KOPT-K1 (cell line): ENCODE measurements around the gene RGP1.

Experiments
- H3K27ac ChIP-seq: fragments of 200-600 bp; sonication (generic); 2 replicates; pipeline ENCODE4 v1.5.1; 2016; ENCODE audit warnings: antibody characterized with exemption, mild to moderate bottlenecking, low read depth, low read length; ENCODE audit not compliant: poor library complexity, severe bottlenecking
- H3K36me3 ChIP-seq: fragments of 200-600 bp; sonication (generic); 2 replicates; pipeline ENCODE4 v1.5.1; 2017; ENCODE audit warnings: antibody characterized with exemption, mild to moderate bottlenecking, low read length, moderate library complexity; ENCODE audit not compliant: insufficient read depth
- H3K9me3 ChIP-seq: fragments of 200-600 bp; sonication (generic); 2 replicates; pipeline ENCODE4 v1.5.1; 2017; ENCODE audit warnings: antibody characterized with exemption, low read length, mild to moderate bottlenecking; ENCODE audit not compliant: insufficient read depth, poor library complexity, severe bottlenecking

RGP1 gene

DNA sequence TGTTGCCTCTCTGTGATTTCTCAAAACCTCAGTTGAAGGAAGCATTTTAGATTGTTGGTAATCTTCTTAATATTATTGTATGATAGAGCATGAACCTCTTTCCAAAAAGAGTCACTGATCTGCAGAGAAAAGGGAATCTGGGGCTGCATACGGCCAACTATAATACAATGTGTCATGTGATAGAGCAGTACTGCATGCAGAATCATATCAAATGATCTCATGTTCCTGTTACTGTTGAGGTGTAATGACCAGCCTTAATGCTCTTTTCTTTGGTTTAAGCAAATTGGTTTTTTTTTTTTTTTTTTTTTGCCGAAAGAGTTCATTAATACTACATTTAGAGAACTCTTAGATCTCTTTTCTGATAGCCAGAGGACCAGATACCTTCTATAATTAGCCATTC lies 17.9 kb downstream of the RGP1 start:
- H3K36me3 ChIP-seq, result no peaks in the 10 kb centered on the region
- no peak overlapping the region for H3K27ac ChIP-seq
- H3K9me3 ChIP-seq, result no peaks in the 10 kb centered on the region

DNA sequence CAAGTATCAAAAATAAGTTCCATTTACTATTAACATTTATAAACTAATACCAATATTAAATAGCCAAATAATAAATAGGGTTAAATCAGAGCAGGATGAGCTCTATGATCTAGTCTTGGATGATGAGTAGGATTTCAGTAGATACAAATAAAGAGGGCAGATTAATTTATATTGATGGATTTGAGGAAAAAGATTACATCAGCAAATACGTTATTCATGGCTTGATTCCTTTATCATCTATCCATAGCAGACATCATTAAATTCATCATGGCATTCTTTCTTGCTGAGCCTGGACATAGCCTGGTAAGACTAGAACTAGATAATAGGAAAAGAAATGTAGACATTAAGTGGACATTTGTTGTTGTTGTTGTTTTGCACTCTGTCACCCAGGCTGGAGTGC lies 18.4 kb downstream of the RGP1 start:
- Histone ChIP-seq H3K9me3 (no peaks in the 10 kb centered on the region), H3K36me3 (no peaks in the 10 kb centered on the region), H3K27ac (no peak overlapping the region)

DNA sequence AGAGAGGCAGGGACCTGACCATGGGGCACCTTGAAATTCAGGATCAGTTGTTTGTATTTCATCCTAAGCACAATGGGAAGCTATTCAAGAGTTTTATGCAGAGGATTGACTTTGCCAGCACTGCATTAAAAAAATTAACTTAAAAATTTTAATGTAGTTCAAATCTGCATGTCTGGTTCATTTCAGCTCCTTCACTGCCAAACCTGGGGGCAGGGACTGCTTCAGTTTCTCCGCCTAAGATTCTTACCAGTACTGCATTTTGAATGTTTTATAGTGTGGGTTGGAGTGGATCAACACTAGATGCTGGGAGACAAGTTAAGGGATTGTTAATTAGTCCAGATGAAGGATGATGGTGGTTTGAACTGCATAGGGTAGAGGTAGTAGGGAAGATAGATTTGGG lies 20.7 kb downstream of the RGP1 start:
- no peak overlapping the region for H3K27ac ChIP-seq
- H3K36me3 ChIP-seq, result no peaks in the 10 kb centered on the region
- no peaks in the 10 kb centered on the region for H3K9me3 ChIP-seq

DNA sequence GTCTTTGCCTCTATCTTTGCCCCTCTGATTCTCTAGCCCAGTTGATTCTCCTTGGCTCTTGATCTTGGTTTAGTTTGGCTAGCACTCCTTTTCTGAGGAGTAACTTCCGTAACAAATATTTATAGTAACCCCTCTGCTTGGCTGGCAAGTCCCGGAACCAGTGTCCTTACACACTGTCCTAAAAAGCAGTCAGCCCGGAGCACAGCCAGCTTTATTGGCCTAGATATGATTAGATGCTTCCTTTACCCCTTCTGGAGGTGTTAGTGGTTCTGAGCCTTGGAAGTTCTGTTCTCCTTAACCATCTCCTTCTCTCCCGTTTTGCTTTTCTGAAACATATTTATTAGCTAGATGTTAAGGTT lies 22.0 kb downstream of the RGP1 start:
- Histone ChIP-seq H3K9me3 (no peaks in the 10 kb centered on the region), H3K27ac (no peak overlapping the region), H3K36me3 (no peaks in the 10 kb centered on the region)

DNA sequence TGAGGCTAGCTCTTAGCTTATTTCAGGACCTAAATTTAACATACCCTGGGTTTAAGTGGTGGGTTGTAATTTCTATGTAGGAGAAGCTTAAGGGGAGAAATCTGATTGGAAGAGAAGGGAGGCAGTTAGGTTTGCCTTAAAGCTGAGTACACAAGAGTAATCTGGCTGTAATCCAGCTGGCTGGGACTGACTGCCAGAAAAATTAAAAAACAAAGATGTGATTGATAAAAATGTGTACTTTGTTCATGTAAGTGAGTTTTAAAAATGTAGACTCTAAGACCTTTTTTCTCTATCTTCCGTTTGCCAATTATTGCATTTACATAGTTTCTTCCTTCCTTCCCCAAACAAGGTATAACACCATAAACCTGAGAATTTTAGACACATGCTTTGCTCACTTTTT lies 22.4 kb downstream of the RGP1 start:
- no peaks in the 10 kb centered on the region for H3K9me3 ChIP-seq
- no peaks in the 10 kb centered on the region for H3K36me3 ChIP-seq
- H3K27ac ChIP-seq, result no peak overlapping the region

DNA sequence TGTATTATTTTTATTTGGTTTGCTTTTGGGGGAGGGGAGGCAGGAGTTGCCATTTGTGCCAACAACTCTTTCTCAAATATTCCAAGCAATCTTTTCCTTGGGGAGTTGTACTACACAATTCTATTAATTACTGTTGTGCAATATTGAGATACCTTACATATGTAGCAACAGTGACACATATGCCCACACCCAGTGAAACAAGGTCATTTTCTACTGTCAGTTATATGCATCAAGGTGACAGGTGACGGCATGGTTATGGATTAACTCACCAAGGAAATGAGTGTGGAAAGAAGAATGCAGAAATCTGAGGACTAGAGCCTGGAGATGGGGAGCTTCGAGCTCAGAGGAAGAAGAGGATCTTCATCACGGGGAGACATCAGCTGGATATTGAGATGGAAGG lies 22.9 kb downstream of the RGP1 start:
- no peak overlapping the region for H3K27ac ChIP-seq
- no peaks in the 10 kb centered on the region for H3K36me3 ChIP-seq
- H3K9me3 ChIP-seq, result no peaks in the 10 kb centered on the region

DNA sequence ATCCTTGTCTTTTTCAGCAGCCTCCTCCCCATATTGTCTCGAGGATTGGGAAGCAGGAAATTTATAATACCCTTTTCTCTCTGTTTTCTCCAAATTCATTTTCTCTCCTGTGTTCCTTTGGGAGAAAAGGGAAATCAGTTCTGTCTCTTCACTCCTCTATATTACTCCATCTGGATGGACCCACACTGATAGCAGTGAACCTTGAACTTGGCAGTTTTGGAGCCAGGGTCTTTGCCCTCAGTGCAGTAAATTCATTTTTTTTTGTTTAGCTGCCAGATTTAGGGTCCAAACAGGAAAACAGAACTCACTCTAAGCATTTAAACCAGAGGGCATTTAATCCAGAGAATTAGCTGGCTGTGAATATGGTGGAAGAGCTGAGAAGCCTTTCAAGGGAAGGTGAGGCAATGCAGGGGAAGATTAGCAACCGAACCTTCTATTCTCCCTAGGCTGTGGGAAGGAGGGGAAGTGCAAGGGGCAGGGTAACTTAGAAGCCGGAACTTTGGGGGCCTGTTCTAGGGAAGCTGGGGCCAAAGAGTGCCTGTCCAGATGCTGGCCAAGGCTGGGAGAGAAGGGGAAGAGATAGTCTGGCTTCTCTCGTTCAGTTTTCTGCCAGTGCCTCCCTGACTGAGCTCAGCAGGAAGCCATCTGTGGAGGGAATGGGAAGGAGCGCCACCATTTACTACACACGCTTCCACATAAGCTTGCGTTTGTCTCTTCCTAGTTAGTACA lies 26.0 kb downstream of the RGP1 start:
- no peak overlapping the region for H3K27ac ChIP-seq
- no peaks in the 10 kb centered on the region for H3K36me3 ChIP-seq
- no peaks in the 10 kb centered on the region for H3K9me3 ChIP-seq

DNA sequence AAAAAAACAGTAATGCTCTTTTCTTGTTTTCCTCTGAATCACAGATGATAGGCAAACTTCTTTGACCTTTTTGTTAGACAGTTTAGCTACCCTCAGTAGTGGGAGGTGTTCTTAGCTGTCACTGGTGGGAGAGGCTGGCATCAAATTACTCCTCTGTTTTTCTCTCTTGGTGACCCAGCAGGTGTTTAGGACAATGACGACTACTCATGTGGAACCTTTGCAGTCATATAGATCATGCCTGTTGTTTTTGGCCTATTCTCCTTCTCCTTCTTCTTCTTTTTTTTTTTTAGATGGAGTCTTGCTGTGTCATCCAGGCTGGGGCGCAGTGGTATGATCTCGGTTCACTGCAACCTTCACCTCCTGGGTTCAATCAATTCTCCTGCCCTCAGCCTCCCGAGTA lies 26.9 kb downstream of the RGP1 start:
- H3K36me3 ChIP-seq, result no peaks in the 10 kb centered on the region
- no peaks in the 10 kb centered on the region for H3K9me3 ChIP-seq
- no peak overlapping the region for H3K27ac ChIP-seq

DNA sequence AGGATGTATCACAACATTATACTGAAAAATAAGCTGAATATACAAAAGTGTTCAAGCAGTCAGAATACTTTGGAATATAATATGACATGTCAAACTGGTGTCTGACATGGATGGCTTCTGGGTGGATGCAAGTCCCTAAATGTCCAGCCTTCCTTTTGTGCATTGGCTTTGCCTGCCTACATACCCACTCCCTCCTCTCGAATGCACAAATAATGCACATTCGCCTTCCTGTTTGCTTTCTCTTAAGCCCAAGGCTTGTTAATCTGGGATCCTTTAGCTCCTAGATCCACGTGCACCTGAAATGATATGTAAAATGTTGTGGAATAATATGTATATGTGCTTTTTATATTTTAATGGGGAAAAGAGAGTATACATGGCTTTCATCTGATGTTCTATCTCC lies 29.4 kb downstream of the RGP1 start:
- Histone ChIP-seq H3K36me3 (no peaks in the 10 kb centered on the region; the same call in 1 of the 2 replicates), H3K27ac (no peak overlapping the region), H3K9me3 (no peaks in the 10 kb centered on the region)

DNA sequence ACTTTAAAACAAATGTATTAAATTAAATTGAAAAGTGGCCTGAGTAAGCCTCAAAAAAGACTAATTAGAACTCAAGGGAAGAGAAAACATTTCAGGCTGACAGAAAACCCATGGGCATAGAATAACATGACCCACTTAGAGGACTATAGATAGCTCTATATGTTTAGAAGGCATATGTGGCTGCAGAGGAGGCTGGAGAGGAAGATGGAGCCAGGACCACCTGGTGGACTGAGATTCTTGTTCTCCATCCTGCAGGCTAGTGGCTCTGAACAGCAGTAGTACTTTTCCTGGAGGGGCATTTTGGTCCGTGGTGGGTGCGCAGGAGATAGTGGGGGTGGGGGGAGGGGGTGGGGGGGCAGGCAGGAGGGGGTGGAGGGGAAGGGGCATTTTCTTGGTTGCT lies 32.0 kb downstream of the RGP1 start:
- H3K36me3 ChIP-seq, result no peaks in the 10 kb centered on the region; the same call in 1 of the 2 replicates
- H3K27ac ChIP-seq, result no peak overlapping the region
- H3K9me3 ChIP-seq, result no peaks in the 10 kb centered on the region

DNA sequence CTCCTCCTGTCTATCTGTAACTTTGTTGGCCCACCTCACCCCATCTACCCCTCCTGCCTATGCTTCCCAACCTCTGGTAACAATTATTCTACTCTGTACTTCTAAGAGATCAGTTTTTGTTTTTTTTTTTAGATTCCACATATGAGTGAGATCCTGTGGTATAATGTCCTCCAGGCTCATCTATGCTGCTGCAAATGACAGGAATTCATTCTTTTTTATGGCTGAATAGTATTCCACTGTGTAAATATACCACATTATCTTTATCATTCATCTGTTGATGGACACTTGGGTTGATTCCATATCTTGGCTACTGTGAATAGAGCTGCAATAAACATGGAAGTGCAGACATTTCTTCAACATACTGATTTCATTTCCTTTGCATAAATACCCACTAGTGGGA lies 34.3 kb downstream of the RGP1 start:
- no peaks in the 10 kb centered on the region; the same call in 1 of the 2 replicates for H3K36me3 ChIP-seq
- H3K9me3 ChIP-seq, result no peaks in the 10 kb centered on the region
- H3K27ac ChIP-seq, result no peak overlapping the region

DNA sequence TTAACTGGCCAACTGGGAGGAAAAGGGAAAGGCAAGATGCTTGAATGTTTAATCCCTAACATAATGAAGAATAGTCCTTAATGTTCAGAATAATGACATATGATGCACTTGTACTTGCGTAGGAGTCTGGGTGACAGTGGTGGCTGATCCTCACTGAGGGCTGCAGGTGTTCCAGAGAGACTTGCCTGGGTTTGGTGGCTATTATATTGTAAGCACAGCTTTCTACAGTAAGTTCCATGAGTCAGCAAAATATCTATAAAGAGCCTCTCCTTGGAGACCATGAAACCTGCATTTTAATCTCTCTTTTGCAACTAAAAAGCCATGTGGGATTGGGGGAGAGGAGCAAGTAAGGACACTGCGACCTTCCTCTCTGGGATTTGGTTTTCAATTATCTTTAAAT lies 40.5 kb downstream of the RGP1 start:
- Histone ChIP-seq H3K9me3 (no peaks in the 10 kb centered on the region), H3K27ac (no peak overlapping the region), H3K36me3 (no peaks in the 10 kb centered on the region; the same call in 1 of the 2 replicates)

DNA sequence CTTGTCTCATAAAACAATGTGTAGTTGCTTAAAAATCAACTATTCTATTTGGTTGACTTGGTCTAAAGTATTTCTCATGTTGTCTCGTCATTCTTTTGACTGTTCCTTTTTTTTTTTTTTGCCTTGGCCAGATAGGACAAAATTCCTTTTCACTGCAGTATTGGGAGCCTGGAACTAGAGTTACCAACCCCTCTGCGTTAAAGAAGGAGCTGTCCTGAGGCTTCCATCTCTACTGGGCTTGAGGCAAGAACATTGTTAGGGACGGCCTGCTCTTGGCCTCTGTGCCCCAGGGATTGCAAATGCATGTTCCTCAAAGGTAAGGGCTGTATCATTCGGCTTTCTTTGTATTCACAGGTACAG lies 40.9 kb downstream of the RGP1 start:
- no peak overlapping the region for H3K27ac ChIP-seq
- no peaks in the 10 kb centered on the region; the same call in 1 of the 2 replicates for H3K36me3 ChIP-seq
- no peaks in the 10 kb centered on the region for H3K9me3 ChIP-seq

DNA sequence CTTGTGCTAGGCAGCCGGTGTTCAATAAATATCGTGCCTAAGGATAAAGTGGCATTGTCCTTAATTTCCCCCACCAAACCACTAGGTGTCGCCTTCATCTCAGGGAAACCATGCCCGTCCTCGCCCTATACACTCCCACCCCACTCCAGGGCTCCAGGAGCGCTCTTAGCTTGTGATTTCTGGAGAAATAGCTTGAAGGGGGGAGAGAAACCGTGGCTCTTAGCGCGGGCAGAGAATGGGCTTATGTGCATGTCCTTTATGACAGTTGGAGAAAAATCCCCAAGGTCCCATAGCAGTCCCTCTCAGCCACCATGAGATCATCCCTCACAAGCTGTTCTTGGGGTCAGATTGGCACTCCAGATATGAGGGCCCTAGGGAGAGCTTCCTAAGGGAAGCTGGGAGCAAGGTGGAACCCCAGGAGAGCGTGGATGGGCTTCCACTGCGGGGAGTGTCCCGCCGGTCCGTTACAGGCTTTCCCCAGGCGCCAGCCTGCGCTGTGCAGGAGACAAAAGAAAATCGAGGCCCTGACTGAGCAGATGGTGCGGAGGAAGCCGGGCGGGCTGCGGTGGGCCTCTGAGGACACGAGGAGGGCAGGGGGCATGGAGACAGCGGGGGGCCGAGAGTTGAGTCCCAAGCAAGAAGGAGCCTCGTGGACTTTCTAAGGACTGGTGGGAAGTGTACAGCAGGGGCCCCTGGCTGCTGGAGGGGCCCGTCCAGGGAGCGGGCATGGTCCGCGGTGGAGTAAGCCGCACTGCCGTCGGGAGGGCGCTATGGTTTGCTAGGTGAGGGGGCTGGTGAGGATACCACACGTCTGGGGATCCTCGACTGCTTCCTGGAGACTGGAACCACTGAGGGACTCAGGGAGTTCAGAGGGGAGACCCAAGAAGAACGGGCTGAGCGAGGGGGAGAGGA lies 41.6 kb downstream of the RGP1 start:
- Histone ChIP-seq H3K27ac (no peak overlapping the region), H3K9me3 (no peaks in the 10 kb centered on the region), H3K36me3 (no peaks in the 10 kb centered on the region; the same call in 1 of the 2 replicates)

DNA sequence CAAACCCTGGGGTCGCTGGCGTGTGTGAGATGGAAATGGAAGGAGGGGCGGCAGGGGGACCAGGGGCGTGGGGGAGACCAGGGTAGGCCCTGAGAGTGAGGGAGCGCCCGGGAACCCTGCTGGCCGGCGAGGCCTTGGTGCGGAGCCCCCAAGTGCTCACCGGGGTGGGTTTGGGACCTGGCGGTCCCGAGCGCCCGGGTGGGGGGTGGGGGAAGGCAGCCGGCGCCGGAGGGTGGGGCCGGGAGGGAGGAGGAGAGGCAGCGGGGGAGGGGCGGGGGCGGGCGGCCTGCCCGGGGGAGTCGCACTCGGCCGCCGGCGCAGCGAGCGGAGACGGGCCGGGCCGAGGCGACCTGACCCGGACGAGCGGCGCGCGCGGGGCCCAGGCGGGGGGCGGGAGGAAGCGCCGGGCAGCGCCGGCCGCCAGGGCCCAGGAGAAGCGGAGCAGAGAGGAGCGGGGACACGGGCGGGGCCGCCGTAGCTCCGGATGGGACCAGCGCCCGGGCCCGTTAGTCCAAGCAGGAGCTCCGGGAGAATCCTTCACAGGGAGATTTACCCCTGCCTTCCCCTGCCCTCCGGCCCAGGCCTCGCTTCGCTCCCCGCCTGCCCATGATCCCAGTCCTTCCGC lies 42.3 kb downstream of the RGP1 start, which contains the start of gene NPR2:
Gene NPR2 (plus strand): TSS at position 295 of the 625 bp plus-strand sequence. CDS start 818 bp downstream, outside the sequence.
- Histone ChIP-seq H3K27ac (no peak within 1 kb of the TSS), H3K36me3 (no peaks in the 10 kb centered on the region; the same call in 1 of the 2 replicates), H3K9me3 (no peaks in the 10 kb centered on the region)
